ENCODE data around the gene PLEKHF1.

PLEKHF1 gene

GRCh38 chr19:29635963-29636362, 29.3 kb upstream of the PLEKHF1 start:
- DNase-seq = no peak

- DNase-seq = no peak
Measured at GRCh38 chr19:29636553-29637360, 28.5 kb upstream of the PLEKHF1 start.

DNA sequence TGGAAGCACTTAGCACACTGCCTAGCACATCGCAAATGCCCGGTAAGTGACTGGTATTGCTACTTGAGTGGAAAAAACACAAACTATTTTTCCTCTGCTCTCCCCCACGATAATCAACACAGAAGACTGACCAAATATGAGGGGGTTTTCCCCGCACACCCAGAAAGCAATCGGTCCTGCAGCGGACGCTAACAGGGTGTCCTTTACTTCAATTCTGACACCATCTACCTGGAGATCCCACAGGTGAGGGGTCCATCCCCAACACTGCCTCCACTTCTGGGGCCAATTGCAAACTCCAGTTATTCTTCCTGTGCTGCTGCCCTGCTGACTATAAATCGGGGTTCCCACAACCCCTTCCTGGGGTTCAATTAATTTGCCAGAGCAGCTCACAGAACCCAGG, 26.2 kb upstream of the PLEKHF1 start:
- no peak for DNase-seq

DNA sequence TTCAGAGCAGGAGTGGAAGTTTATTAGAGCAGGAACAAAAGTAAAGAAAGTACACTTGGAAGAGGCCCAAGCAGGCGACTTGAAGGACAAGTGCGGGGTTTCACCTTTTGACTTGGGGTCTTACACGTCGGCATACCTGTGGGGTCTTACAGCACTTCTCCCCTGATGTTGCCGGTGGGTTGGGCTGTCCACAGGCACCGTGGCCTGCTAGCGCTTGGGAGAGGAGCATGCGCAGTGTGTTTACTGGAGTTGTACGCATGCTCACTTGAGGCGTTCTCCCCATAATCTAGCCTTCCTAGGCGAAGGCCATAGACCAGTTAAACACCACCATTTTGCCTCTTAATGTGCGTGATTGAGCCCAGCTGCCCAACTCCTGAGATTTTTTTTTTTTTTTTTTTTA, 25.0 kb upstream of the PLEKHF1 start:
- no peak for DNase-seq

DNA sequence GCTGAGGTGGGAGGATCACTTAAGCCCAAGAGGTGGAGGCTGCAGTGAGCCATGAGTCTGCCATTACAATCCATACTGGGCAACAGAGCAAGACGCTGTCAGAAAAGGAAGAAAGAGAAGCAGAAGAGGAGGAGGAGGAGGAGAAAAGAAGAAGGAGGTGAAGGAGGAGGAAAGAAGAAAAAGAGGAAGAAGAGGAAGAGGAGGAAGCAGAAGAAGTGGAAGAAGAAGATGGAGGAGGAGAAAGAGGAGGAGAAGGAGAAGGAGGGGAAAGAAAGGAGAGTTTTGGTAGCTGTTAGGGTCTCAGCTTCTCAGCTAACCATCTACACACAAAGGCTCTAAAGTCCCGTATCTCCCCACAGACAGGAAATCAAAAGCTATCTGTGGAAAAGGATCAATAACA, 23.7 kb upstream of the PLEKHF1 start:
- DNase-seq = no peak

DNA sequence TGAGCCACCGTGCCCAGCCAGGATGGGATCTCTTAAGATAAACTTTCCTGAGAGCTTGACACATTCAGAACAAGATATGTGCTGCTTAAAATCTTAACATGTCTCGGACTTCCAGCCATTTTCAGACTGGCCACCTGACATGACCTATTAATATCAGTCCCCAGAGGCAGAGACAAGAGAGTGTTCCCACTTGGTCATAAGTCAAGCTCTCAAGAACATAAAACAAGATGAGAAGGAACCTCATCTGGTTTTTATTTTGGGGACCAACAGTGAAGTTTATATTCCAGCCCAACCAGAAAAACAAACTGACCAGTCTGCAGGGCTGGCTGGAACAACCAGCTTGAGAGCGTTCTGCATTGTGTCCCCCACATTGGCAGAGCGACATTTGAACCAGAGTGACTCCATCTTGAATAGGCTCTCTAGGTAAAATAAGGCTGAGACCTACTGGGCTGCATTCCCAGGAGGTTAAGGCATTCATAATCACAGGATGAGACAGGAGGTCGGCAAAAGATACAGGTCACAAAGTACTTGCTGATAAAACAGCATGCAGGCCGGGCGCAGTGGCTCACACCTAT, 21.8 kb upstream of the PLEKHF1 start:
- no peak for DNase-seq

GRCh38 chr19:29644210-29644609, 21.1 kb upstream of the PLEKHF1 start:
- no peak for DNase-seq

- DNase-seq = no peak
Measured at GRCh38 chr19:29645491-29645867, 19.8 kb upstream of the PLEKHF1 start.

- DNase-seq = no peak
Measured at GRCh38 chr19:29645911-29646310, 19.4 kb upstream of the PLEKHF1 start.

- no peak for DNase-seq
Measured at GRCh38 chr19:29650772-29651387, 14.4 kb upstream of the PLEKHF1 start.

DNA sequence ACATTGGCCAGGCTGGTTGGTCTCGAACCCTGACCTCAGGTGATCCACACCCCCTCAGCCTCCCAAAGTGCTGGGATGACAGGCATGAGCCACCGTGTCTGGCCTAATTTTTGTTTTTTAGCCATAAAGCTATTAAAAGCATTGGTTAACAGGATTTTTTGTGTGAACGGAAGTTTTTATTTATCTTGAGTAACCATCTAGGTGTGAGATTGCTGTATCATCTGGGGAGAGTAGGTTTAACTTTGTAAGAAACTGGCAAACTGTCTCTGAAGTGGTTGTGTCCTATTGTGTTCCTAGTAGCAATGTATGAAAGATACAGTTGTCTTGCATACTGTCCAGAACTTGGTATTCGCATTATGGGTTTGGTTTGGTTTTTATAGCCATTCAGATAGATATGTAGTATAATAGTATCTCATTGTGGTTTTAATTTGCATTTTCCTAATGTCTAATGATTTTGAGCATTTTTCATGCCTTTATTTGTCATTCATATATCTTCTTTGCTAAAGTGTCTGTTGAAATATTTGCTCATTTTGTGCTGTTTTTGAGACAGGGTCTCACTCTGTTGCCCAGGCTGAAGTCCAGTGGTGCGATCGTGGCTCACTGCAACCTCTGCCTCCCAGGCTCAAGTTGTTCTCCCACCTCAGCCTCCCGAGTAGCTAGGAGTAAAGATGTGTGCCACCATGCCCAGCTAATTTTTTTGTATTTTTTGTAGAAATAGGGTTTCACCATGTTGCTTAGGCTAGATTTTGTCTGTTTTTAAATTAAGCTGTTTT, 13.5 kb upstream of the PLEKHF1 start:
- DNase-seq = no peak

DNA sequence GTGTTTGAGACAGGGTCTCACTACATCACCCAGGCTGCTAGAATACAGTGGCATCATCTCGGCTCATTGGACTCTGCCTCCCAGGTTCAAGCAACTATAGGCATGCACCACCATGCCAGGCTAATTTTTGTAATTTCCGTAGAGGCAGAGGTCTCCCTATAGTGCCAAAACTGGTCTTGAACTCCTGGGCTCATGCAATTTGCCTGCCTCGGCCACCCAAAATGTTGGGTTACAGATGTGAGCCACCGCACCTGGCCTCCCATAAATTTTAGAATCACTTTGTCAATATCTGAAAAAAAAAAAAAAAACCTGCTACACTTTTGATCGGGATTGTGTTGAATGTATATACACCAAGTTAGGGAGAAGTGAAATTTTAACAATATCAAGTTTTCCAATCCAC, 11.9 kb upstream of the PLEKHF1 start:
- no peak for DNase-seq

GRCh38 chr19:29655648-29656335, 9.5 kb upstream of the PLEKHF1 start:
- DNase-seq = no peak

DNA sequence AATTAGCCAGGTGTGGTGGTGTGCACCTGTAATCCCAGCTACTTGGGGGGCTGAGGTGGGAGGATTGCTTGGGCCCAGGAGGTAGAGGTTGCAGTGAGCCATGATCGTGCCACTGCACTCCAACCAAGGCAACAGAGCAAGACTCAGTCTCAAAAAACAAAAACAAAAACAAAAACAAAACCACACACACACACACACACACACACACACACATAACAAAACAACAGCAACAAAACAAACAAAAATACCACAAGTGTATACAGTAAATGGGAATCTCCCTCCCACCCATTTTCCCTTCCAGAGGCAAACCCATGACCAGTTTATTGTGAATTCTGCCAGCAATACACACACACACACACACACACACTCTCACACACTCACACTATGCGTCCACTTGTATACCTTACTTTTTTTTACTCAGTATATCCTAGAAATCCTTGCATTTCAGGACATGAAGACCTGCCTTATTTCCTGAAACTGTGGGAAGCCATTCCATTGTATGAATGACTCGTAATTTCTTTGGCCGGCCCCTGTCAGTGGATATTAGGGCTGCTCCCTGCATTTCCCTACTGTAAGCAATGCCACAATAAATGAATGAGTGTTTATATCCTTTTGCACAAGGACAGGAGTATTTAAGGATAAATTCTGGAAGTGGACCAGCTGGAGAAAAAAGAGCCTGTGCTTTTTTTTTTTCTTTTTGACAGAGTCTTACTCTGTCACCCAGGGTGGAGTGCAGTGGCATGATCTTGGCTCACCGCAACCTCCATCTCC, 6.9 kb upstream of the PLEKHF1 start:
- no peak for DNase-seq

DNA sequence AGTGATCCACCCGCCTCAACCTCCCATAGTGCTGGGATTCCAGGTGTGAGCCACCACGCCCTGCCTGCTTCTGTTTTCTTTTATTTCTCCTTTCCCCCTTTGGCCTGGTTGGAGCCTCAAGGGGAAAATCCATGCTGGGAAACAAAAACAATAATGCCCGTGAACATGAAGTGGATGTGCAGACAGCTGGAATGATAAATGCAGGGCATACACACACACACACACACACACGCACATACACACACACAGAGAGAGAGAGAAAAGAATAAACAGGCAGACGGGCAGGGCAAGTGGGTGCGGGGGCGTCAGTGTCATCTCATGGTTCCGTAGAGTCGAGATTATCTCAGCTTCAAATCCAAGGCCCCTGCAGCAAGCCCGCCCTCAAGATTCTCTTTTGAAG, 4.4 kb upstream of the PLEKHF1 start:
- no peak for DNase-seq

- no peak for DNase-seq
Measured at GRCh38 chr19:29662278-29662603, 3.0 kb upstream of the PLEKHF1 start.

DNA sequence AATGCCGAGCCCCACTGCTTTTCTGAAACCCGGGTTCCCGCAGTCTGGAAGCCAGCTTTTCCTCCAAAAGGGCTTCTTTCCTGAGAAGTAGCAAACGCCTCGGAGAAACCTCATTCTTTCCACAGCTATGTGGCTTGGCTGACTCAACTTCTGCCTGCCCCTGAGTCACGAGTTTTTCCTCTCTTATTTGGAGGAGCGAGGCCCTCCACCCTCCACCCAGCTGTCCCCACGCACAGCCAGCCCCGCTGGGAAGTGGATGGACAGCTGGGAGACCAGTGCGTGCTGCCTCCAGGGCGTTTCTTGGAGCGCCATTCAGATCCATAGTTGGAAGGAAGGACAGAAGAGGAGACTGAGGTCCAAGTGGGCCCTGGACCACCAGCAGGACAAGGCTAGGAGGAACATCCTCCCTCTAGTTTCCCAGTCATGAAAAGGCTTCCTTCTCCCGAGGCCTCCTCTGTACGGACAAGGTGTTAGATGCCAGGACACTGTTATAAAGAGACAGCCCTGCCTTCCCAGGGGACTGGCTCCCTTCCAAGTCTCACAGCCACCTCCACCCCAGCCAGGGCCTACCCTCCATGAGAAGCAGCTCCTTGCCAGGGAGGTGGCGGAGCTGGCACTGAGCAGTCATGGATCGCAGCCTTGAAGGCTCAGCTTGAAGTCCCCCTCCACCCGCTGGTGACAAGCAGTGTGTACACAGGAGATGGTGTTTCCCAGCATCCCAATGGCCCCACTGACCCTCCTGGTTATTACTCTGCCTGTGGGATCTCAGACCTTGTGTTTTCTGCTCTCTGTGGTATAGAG, 2.5 kb upstream of the PLEKHF1 start:
- no peak for DNase-seq

DNA sequence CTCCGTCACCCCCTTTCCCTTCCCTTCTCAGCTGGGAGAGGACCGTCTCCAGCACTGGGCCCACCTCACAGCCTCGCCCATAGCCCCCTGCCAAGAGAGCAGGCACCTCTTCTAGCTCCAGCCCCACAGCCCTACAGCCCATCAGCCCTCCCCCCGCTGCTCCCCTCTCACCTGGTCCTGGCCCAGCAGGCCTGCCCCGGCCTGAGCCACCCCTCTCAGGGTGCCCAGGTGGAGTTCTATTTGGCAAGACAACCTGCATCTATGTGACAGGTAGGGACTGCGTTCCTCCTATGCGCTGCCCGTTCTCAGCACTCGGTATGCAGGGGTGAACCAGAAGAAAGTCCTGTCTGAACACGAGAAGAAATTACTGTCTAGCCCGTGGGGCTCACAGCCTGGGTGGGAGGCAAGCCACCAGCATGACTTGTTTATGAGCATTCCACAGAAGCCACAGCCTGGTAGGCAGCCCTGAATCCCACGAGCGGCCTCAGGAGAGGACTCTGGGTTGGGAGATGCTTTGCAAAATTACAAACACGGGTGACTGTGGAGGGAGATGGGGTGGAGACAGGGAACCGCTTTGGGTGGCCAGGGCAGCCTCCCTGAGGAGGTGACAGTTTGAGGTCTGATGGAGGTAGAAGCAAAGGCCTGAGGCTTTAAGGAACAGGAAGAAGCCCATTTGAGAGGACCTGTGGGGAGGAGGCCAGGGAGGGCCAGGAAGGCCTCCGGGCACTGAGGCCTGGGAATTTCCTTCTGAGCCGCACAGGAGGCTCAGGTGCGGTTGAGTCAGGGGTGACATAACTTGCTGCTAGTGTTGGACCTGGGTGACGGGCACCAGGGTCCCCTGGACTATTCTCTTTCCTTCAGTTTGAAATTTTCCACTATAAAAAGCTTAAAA, 1.2 kb upstream of the PLEKHF1 start:
- no peak for DNase-seq

GRCh38 chr19:29664753-29665214, 477 bp upstream of the PLEKHF1 start:
- no peak for DNase-seq
